GM18870 (cell line): ENCODE measurements around the gene GDF3.
"Not testable (repeated sequence)": the region's sequence is repeated elsewhere in the genome, so short reads cannot be mapped to it uniquely, and the experiment has no call there.

Source experiments
- ATAC-seq: cut with Tn5 transposase; IDR thresholded peaks from one replicate; pipeline ENCODE4 v1.9.1; 2021; ENCODE audit warnings: moderate library complexity; ENCODE audit not compliant: unreplicated experiment

The GDF3 gene

GRCh38 chr12:7668171-7668570, 27.4 kb downstream of the GDF3 start:
- no peak for ATAC-seq

GRCh38 chr12:7667125-7667524, 28.4 kb downstream of the GDF3 start:
- ATAC-seq: no peak

GRCh38 chr12:7666595-7666994, 29.0 kb downstream of the GDF3 start:
- no peak for ATAC-seq

- ATAC-seq: no peak
Observed at GRCh38 chr12:7661741-7662140, 33.8 kb downstream of the GDF3 start.

GRCh38 chr12:7656121-7656520, 39.5 kb downstream of the GDF3 start:
- no peak for ATAC-seq

GRCh38 chr12:7650091-7650490, 45.5 kb downstream of the GDF3 start:
- ATAC-seq: no peak

GRCh38 chr12:7647071-7647470, 48.5 kb downstream of the GDF3 start:
- ATAC-seq: no peak

GRCh38 chr12:7646178-7646475, 49.4 kb downstream of the GDF3 start:
- no peak for ATAC-seq

- ATAC-seq: no peak
Observed at GRCh38 chr12:7645395-7646177, 50.0 kb downstream of the GDF3 start.

- no peak for ATAC-seq
Observed at GRCh38 chr12:7642876-7643309, 52.7 kb downstream of the GDF3 start.

GRCh38 chr12:7642287-7642686, 53.3 kb downstream of the GDF3 start:
- no peak for ATAC-seq

- not testable (repeated sequence) for ATAC-seq
Observed at GRCh38 chr12:7640123-7640995, 55.2 kb downstream of the GDF3 start.
